GM12875 (cell line): ENCODE data around the gene TIGD3.
A peak's percentile ranks its signal among the peaks of the same experiment; 100 is the strongest.

Experiments
- H3K4me3 ChIP-seq: one replicate; pipeline ENCODE4 v1.5.1; 2011; ENCODE audit warnings: low read depth, low read length, control low read depth
- TF ChIP-seq, protein P1 (sequence below): IDR thresholded peaks from 2 replicates; pipeline ENCODE4 v1.5.1; 2011; ENCODE audit warnings: low read depth, mild to moderate bottlenecking, control low read depth, inconsistent platforms, low read length, moderate library complexity, borderline replicate concordance; ENCODE audit not compliant: insufficient read depth

Gene TIGD3

GRCh38 chr11:65356394-65356972 lies 1.9 kb downstream of the TIGD3 start:
- TF ChIP-seq, protein P1, sequence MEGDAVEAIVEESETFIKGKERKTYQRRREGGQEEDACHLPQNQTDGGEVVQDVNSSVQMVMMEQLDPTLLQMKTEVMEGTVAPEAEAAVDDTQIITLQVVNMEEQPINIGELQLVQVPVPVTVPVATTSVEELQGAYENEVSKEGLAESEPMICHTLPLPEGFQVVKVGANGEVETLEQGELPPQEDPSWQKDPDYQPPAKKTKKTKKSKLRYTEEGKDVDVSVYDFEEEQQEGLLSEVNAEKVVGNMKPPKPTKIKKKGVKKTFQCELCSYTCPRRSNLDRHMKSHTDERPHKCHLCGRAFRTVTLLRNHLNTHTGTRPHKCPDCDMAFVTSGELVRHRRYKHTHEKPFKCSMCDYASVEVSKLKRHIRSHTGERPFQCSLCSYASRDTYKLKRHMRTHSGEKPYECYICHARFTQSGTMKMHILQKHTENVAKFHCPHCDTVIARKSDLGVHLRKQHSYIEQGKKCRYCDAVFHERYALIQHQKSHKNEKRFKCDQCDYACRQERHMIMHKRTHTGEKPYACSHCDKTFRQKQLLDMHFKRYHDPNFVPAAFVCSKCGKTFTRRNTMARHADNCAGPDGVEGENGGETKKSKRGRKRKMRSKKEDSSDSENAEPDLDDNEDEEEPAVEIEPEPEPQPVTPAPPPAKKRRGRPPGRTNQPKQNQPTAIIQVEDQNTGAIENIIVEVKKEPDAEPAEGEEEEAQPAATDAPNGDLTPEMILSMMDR = no peak
- no peak overlapping the region for H3K4me3 ChIP-seq

GRCh38 chr11:65357856-65358356 lies 3.4 kb downstream of the TIGD3 start:
- TF ChIP-seq, protein P1 = no peak
- no peak overlapping the region for H3K4me3 ChIP-seq

DNA sequence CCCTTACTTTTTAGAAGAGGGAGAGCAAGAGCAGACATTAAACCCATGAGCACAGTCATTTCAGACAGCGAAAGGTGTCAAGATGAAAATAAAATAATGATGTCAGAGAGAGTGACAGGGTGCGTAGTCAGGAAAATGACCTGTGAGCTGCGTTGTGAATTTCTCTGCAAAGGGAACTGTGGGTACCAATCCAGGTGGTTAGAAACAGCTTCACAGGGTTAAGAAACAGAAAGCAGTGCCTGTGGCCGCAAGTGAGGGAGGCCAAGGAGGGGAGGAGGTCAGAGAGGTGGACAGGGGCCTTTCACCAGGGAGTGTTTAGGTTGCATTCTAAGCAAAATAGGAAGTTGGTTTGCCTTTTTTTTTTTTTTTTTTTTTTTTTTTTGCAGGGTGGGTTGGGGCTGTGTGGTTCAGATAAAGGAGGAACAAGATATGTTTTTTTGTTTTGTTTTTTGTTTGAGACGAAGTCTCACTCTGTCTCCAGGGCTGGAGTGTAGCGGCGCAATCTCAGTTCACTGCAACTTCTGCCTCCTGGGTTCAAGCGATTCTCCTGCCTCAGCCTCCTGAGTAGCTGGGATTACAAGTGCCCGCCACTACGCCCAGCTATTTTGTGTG lies 7.9 kb downstream of the TIGD3 start:
- TF ChIP-seq, protein P1 = no peak
- no peak overlapping the region for H3K4me3 ChIP-seq

- no peak overlapping the region for H3K4me3 ChIP-seq
- TF ChIP-seq, protein P1 = no peak
These were observed 8.4 kb downstream of the TIGD3 start for GRCh38 chr11:65362966-65363365.

- TF ChIP-seq, protein P1 = no peak
- no peak overlapping the region for H3K4me3 ChIP-seq
These were observed 9.2 kb downstream of the TIGD3 start for GRCh38 chr11:65363770-65364169.

- TF ChIP-seq, protein P1 = peak; percentile 72
- no peak overlapping the region for H3K4me3 ChIP-seq
These were observed 11.8 kb downstream of the TIGD3 start for GRCh38 chr11:65366340-65366773.

GRCh38 chr11:65370659-65371049 lies 16.1 kb downstream of the TIGD3 start:
- TF ChIP-seq, protein P1 = no peak
- no peak overlapping the region for H3K4me3 ChIP-seq
